ENCODE results near the gene EIF4E.
"Not testable (repeated sequence)": the region's sequence is repeated elsewhere in the genome, so short reads cannot be mapped to it uniquely, and the experiment has no call there.

Gene EIF4E

DNA sequence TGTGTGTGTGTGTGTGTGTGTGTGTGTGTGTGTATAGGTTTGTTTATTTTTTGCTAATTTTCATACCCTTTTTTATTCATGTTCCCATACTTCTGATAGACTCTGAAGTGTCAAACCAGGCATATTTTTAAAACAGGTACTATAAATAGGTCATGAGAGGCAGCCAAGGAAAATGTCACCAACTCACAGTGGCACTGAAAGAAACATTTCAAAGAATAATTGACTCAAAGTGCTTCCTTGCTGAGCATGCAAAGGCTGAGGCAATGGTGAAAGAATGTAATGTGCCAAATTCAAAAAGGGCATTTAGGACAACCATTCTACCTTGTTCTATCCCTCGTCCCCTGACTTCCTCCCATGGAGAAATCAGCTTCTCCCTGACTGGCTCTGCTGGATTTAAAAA lies 95.5 kb downstream of the EIF4E start:
- TF ChIP-seq MYC (IDR thresholded peaks at IDR 0.05; ENCODE audit: low read depth, low read length), result no peak
- TF ChIP-seq, protein P1, sequence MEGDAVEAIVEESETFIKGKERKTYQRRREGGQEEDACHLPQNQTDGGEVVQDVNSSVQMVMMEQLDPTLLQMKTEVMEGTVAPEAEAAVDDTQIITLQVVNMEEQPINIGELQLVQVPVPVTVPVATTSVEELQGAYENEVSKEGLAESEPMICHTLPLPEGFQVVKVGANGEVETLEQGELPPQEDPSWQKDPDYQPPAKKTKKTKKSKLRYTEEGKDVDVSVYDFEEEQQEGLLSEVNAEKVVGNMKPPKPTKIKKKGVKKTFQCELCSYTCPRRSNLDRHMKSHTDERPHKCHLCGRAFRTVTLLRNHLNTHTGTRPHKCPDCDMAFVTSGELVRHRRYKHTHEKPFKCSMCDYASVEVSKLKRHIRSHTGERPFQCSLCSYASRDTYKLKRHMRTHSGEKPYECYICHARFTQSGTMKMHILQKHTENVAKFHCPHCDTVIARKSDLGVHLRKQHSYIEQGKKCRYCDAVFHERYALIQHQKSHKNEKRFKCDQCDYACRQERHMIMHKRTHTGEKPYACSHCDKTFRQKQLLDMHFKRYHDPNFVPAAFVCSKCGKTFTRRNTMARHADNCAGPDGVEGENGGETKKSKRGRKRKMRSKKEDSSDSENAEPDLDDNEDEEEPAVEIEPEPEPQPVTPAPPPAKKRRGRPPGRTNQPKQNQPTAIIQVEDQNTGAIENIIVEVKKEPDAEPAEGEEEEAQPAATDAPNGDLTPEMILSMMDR (IDR thresholded peaks at IDR 0.05; ENCODE audit: low read depth, low read length), result no peak
- TF ChIP-seq POLR2A (IDR thresholded peaks at IDR 0.05; ENCODE audit: extremely low read depth, insufficient read length), result no peak
- TF ChIP-seq, protein P2, sequence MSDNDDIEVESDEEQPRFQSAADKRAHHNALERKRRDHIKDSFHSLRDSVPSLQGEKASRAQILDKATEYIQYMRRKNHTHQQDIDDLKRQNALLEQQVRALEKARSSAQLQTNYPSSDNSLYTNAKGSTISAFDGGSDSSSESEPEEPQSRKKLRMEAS (IDR thresholded peaks at IDR 0.05; ENCODE audit: low read depth, low read length), result no peak
- DNase-seq (ENCODE audit: low read depth), result no peak
- H3K4me3 ChIP-seq (ENCODE audit: low read depth, low read length), result no peak overlapping the region

DNA sequence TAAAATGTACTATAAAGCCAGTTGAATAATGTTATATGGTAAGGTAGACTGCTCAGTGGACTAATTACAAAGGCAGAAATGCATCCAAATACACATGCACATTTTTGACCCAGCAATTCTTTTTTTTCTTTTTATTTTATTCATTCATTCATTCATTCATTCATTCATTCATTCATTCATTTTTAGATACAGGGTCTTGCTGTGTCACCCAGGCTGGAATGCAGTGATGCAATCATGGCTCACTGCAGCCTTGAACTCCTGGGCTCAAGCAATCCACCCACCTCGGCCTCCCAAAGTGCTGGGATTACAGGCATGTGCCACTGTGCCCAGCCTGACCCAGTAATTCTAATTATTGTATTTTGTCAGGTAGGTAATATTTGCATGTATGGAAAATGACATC lies 97.9 kb downstream of the EIF4E start:
- not testable (repeated sequence) for H3K4me3 ChIP-seq (ENCODE audit: low read depth, low read length); DNase-seq (ENCODE audit: low read depth)
